ENCODE results near the gene RILP.

The RILP gene

GRCh38 chr17:1648173-1648962 is 1.3 kb downstream of the RILP start:
- peak; percentile 38 for DNase-seq

GRCh38 chr17:1647802-1648171 is 1.9 kb downstream of the RILP start:
- DNase-seq = no peak

- no peak for DNase-seq
These were observed 3.3 kb downstream of the RILP start for GRCh38 chr17:1646199-1646875.

GRCh38 chr17:1645207-1646171 is 4.2 kb downstream of the RILP start, which contains the start of gene SCARF1:
Gene SCARF1, minus strand, starts transcription at chr17:1645732. Its CDS starts 35 bp downstream, at chr17:1645697.
- peak; percentile 83 for DNase-seq

GRCh38 chr17:1644493-1645206 is 5.0 kb downstream of the RILP start:
- peak; percentile 78 for DNase-seq

- DNase-seq = peak; percentile 44
These were observed 5.6 kb downstream of the RILP start for GRCh38 chr17:1643999-1644492.

GRCh38 chr17:1643293-1643998 is 6.2 kb downstream of the RILP start:
- no peak for DNase-seq

- DNase-seq = no peak
These were observed 8.6 kb downstream of the RILP start for GRCh38 chr17:1641065-1641403.

- no peak for DNase-seq
These were observed 9.2 kb downstream of the RILP start for GRCh38 chr17:1640329-1641064.

- DNase-seq = no peak
These were observed 10.0 kb downstream of the RILP start for GRCh38 chr17:1639549-1640180.

GRCh38 chr17:1638624-1639300 is 10.9 kb downstream of the RILP start:
- no peak for DNase-seq

GRCh38 chr17:1638171-1638590 is 11.5 kb downstream of the RILP start:
- no peak for DNase-seq

GRCh38 chr17:1636732-1637285 is 12.9 kb downstream of the RILP start:
- no peak for DNase-seq

- no peak for DNase-seq
These were observed 13.8 kb downstream of the RILP start for GRCh38 chr17:1635675-1636465.

- DNase-seq = no peak
These were observed 14.6 kb downstream of the RILP start for GRCh38 chr17:1634841-1635650.

- peak; percentile 49 for DNase-seq
These were observed 19.0 kb downstream of the RILP start for GRCh38 chr17:1630662-1631061.

GRCh38 chr17:1629504-1630310 is 20.0 kb downstream of the RILP start:
- peak; percentile 65 for DNase-seq
